IMR-90 (cell line): ENCODE data around the gene DHRSX. TPM values are rescaled to one million over a fixed set of nuclear protein-coding genes. Genes with fewer than 3 reads are reported as not detected.

Source experiments
- ATAC-seq: fragments of 200-7000 bp; cut with Tn5 transposase; 2 replicates; pipeline ENCODE4 v1.9.1; 2020; ENCODE audit warnings: low read depth, mild to moderate bottlenecking, moderate library complexity
- BruUV-seq: library from RNA; stranded (reverse); fragments of 400-500 nt; replicated peaks from 2 replicates; lab custom pipeline; 2021; lab: Mats Ljungman, UMichigan
- CTCF ChIA-PET: fragments of 300-600 bp; formaldehyde crosslinking; extraction: SDS; loops from one replicate; lab custom pipeline; 2021; ENCODE audit warnings: antibody characterized with exemption; lab: Yijun Ruan, JAX
- POLR2A ChIA-PET: fragments of 300-600 bp; sonication (Branson Sonifier 250); formaldehyde crosslinking; loops from one replicate; lab custom pipeline; 2022; ENCODE audit warnings: antibody characterized with exemption; ENCODE audit not compliant: unreplicated experiment; lab: Charles Lee
- DNase-seq: peaks from one replicate; pipeline ENCODE4 v3.0.0; 2013
- H2AFZ ChIP-seq: replicated peaks from 2 replicates; pipeline ENCODE3; 2013; ENCODE audit warnings: low read length, mild to moderate bottlenecking; ENCODE audit not compliant: poor library complexity
- H2AK5ac ChIP-seq: 2 replicates; pipeline ENCODE4 v1.6.1; 2013; ENCODE audit warnings: low read depth, low read length, inconsistent platforms
- H2AK9ac ChIP-seq: replicated peaks from 2 replicates; pipeline ENCODE3; 2013; ENCODE audit warnings: mild to moderate bottlenecking, low read depth, low read length, moderate library complexity; ENCODE audit not compliant: poor library complexity
- H2BK120ac ChIP-seq: 2 replicates; pipeline ENCODE4 v1.6.1; 2013; ENCODE audit warnings: low read depth, low read length, inconsistent platforms
- H2BK15ac ChIP-seq: 3 replicates; pipeline ENCODE4 v1.6.1; 2013; ENCODE audit warnings: low read depth, low read length, inconsistent platforms
- H2BK20ac ChIP-seq: 2 replicates; pipeline ENCODE4 v1.6.1; 2013; ENCODE audit warnings: low read depth, mild to moderate bottlenecking, inconsistent platforms, low read length, moderate library complexity
- H2BK5ac ChIP-seq: 2 replicates; pipeline ENCODE4 v1.6.1; 2013; ENCODE audit warnings: mild to moderate bottlenecking, low read depth, low read length, inconsistent platforms; ENCODE audit not compliant: poor library complexity, severe bottlenecking
- H3K14ac ChIP-seq: replicated peaks from 2 replicates; pipeline ENCODE4 v1.6.1; 2013; ENCODE audit warnings: low read depth, low read length, inconsistent platforms
- H3K18ac ChIP-seq: 2 replicates; pipeline ENCODE4 v1.6.1; 2013; ENCODE audit warnings: low read depth, low read length, control low read depth
- H3K23ac ChIP-seq: 2 replicates; pipeline ENCODE4 v1.6.1; 2013; ENCODE audit warnings: low read depth, low read length, inconsistent platforms
- H3K27ac ChIP-seq: 2 replicates; pipeline ENCODE4 v1.5.1; 2013; ENCODE audit warnings: mild to moderate bottlenecking, control low read depth, low read length; ENCODE audit not compliant: insufficient read depth
- H3K27me3 ChIP-seq: 2 replicates; pipeline ENCODE4 v1.6.1; 2013; ENCODE audit warnings: low read length; ENCODE audit not compliant: control insufficient read depth, insufficient read depth
- H3K36me3 ChIP-seq: 2 replicates; pipeline ENCODE4 v1.6.1; 2013; ENCODE audit warnings: low read length, mixed read lengths; ENCODE audit not compliant: control insufficient read depth, insufficient read depth
- H3K4ac ChIP-seq: 2 replicates; pipeline ENCODE4 v1.6.1; 2013; ENCODE audit warnings: low read depth, low read length, inconsistent platforms
- H3K4me1 ChIP-seq: 2 replicates; pipeline ENCODE4 v1.6.1; 2013; ENCODE audit warnings: low read length, mixed read lengths; ENCODE audit not compliant: control insufficient read depth, insufficient read depth
- H3K4me2 ChIP-seq: 2 replicates; pipeline ENCODE4 v1.6.1; 2013; ENCODE audit warnings: low read depth, mild to moderate bottlenecking, control low read depth, low read length, moderate library complexity
- H3K4me3 ChIP-seq: 2 replicates; pipeline ENCODE4 v1.5.1; 2013; ENCODE audit warnings: low read depth, mild to moderate bottlenecking, control low read depth, low read length, moderate library complexity; ENCODE audit not compliant: insufficient read depth
- H3K56ac ChIP-seq: 2 replicates; pipeline ENCODE4 v1.6.1; 2013; ENCODE audit warnings: low read length, inconsistent platforms; ENCODE audit not compliant: insufficient read depth; ENCODE audit errors: extremely low read depth
- H3K79me1 ChIP-seq, 2 experiments: 2 replicates each; pipeline ENCODE4 v1.6.1; 2013; ENCODE audit warnings: low read length in 2 of 2, inconsistent platforms in 1 of 2, low read depth in 1 of 2
- H3K9ac ChIP-seq: 2 replicates; pipeline ENCODE4 v1.6.1; 2013; ENCODE audit warnings: low read depth, low read length, control low read depth
- H3K9me1 ChIP-seq: 2 replicates; pipeline ENCODE4 v1.6.1; 2013; ENCODE audit warnings: low read length, inconsistent platforms; ENCODE audit not compliant: insufficient read depth
- H3K9me3 ChIP-seq: 2 replicates; pipeline ENCODE4 v1.6.1; 2013; ENCODE audit warnings: low read length; ENCODE audit not compliant: control insufficient read depth, insufficient read depth
- H4K20me1 ChIP-seq: 2 replicates; pipeline ENCODE4 v1.6.1; 2013; ENCODE audit warnings: low read length, inconsistent platforms; ENCODE audit not compliant: insufficient read depth
- H4K5ac ChIP-seq: 2 replicates; pipeline ENCODE4 v1.6.1; 2013; ENCODE audit warnings: mild to moderate bottlenecking, low read depth, low read length, control low read depth
- H4K8ac ChIP-seq, 2 experiments: 2 replicates each; pipeline ENCODE4 v1.6.1; 2013; ENCODE audit warnings: low read depth in 2 of 2, low read length in 2 of 2, control low read depth in 1 of 2, inconsistent platforms in 1 of 2
- H4K91ac ChIP-seq: 2 replicates; pipeline ENCODE4 v1.6.1; 2013; ENCODE audit warnings: low read depth, low read length, inconsistent platforms; ENCODE audit not compliant: insufficient read depth
- BHLHE40 ChIP-seq: fragments of 150-350 bp; IDR thresholded peaks from 2 replicates; pipeline ENCODE4 v1.6.1; 2016; ENCODE audit warnings: mild to moderate bottlenecking, low read depth, low read length
- CEBPB ChIP-seq: IDR thresholded peaks from 2 replicates; pipeline ENCODE4 v1.6.1; 2012; ENCODE audit warnings: low read depth, low read length, improper control_type of control experiment
- CHD1 ChIP-seq: IDR thresholded peaks from 2 replicates; pipeline ENCODE4 v1.6.1; 2012; ENCODE audit warnings: low read depth, low read length, improper control_type of control experiment
- ELK1 ChIP-seq: fragments of 150-350 bp; IDR thresholded peaks from 2 replicates; pipeline ENCODE4 v1.6.1; 2016; ENCODE audit warnings: low read depth, mild to moderate bottlenecking, low read length, moderate library complexity, borderline replicate concordance
- FOS ChIP-seq: fragments of 150-350 bp; IDR thresholded peaks from 2 replicates; pipeline ENCODE4 v1.6.1; 2016; ENCODE audit warnings: low read depth, low read length
- MXI1 ChIP-seq: IDR thresholded peaks from 2 replicates; pipeline ENCODE4 v1.6.1; 2012; ENCODE audit warnings: low read depth, mild to moderate bottlenecking, low read length, moderate library complexity, borderline replicate concordance
- NFE2L2 ChIP-seq: fragments of 150-350 bp; IDR thresholded peaks from 2 replicates; pipeline ENCODE4 v1.6.1; 2016; ENCODE audit warnings: low read depth, mild to moderate bottlenecking, low read length
- RCOR1 ChIP-seq: IDR thresholded peaks from 2 replicates; pipeline ENCODE4 v1.6.1; 2012; ENCODE audit warnings: mild to moderate bottlenecking, low read length, improper control_type of control experiment; ENCODE audit not compliant: insufficient replicate concordance
- RFX5 ChIP-seq: IDR thresholded peaks from 2 replicates; pipeline ENCODE4 v1.8.0; 2012; ENCODE audit warnings: low read depth, mild to moderate bottlenecking, low read length, moderate library complexity
- WGBS, 2 experiments: methylation state at CpG; one replicate each; pipeline versions ENCODE4 v1.1.5 to v1.1.7; 2013; ENCODE audit warnings: missing lambda C conversion rate in 2 of 2; ENCODE audit not compliant: insufficient read length in 1 of 2; ENCODE audit errors: extremely low coverage in 2 of 2; 5-methylcytosine and 5-hydroxymethylcytosine counted together
- dilution Hi-C: fragments of 300-500 bp; cut with HindIII; formaldehyde crosslinking; loops from one replicate; pipeline ENCODE4 v1.14.3; 2018; ENCODE audit warnings: low sequenced_read_pairs; ENCODE audit not compliant: unreplicated experiment
- in situ Hi-C: fragments of 300-500 bp; cut with MboI; formaldehyde crosslinking; loops from 3 replicates; pipeline ENCODE4 v1.14.3; 2019; ENCODE audit warnings: low sequenced_read_pairs, inconsistent platforms, mixed read lengths
- intact Hi-C: fragments of 100-400 bp; cut with micrococcal nuclease; formaldehyde crosslinking; loops from 2 replicates; pipeline ENCODE4 v1.10.0; 2022
- polyA plus RNA-seq, 3 experiments: library from polyadenylated mRNA; depleted of rRNA; stranded (reverse); fragments of >200 nt; gene quantifications; 2 replicates each; pipeline ENCODE4 v1.2.3, GENCODE V29; 2012; ENCODE audit warnings: low replicate concordance in 1 of 3
- total RNA-seq: library from RNA; depleted of rRNA; stranded (reverse); fragments of >200 nt; gene quantifications from 2 replicates; pipeline ENCODE4 v1.2.3, GENCODE V29; 2012

DHRSX gene
- total and polyA plus RNA-seq, 2 of the 4 experiments (the other 2 are of a cell fraction), result 26.2 to 38.0 TPM

GRCh38 chrX:2503591-2504500 lies 3.1 kb upstream of the DHRSX start:
- BruUV-seq, result no TSS peak
- Histone ChIP-seq H3K4me3 (no peak overlapping the region), H3K56ac (no peak overlapping the region), H2BK5ac (no peak overlapping the region), H3K27ac (no peak overlapping the region), H3K4me2 (no peak overlapping the region), H2AFZ (no peak overlapping the region), H4K20me1 (peaks cover 9% of the 10 kb centered on the region; the same call in 1 of the 2 replicates), H3K4me1 (peaks cover 7% of the 10 kb centered on the region), H3K14ac (no peak overlapping the region), H2BK20ac (no peak overlapping the region), H3K9ac (no peak overlapping the region), H3K9me1 (no peaks in the 10 kb centered on the region), H2BK120ac (no peak overlapping the region), H2BK15ac (no peak overlapping the region), H4K91ac (no peak overlapping the region), H3K18ac (no peak overlapping the region), H3K79me1 (peaks cover 5 to 12% of the 10 kb centered on the region in 2 experiments; a peak in 2 of 4 replicates), H3K9me3 (no peaks in the 10 kb centered on the region), H3K23ac (no peak overlapping the region), H3K27me3 (peaks cover 2% of the 10 kb centered on the region; the same call in 1 of the 2 replicates), H3K4ac (no peak overlapping the region), H4K5ac (no peak overlapping the region), H3K36me3 (no peaks in the 10 kb centered on the region), H4K8ac (no peak overlapping the region), H2AK9ac (no peak overlapping the region), H2AK5ac (no peak overlapping the region)
- TF ChIP-seq FOS (no peak), BHLHE40 (no peak), ELK1 (no peak), NFE2L2 (no peak), RFX5 (no peak), RCOR1 (no peak), MXI1 (no peak), CEBPB (no peak), CHD1 (no peak)
- no peak for ATAC-seq
- dilution Hi-C loops (no loop called here), intact Hi-C loops (no loop called here), in situ Hi-C loops (no loop called here)
- WGBS, 2 experiments, result 90% methylated on average over 2 of the region's 13 CpGs; no CpG with 5 or more reads in 1 of the 2 experiments
- ChIA-PET POLR2A (no interaction called here), CTCF (no interaction called here)
- no peak for DNase-seq
